DND-41 (cell line): ENCODE results near the gene SMYD5.

Experiments
- CTCF ChIP-seq: IDR thresholded peaks from 2 replicates; pipeline ENCODE4 v1.5.1; 2012; ENCODE audit warnings: borderline replicate concordance, low read length, moderate library complexity, mild to moderate bottlenecking; ENCODE audit not compliant: poor library complexity, severe bottlenecking; ENCODE audit errors: extremely low read depth
- EZH2 ChIP-seq: IDR thresholded peaks from 3 replicates; pipeline ENCODE4 v1.6.1; 2012; ENCODE audit warnings: borderline replicate concordance, low read depth, mild to moderate bottlenecking, moderate library complexity, low read length, inconsistent platforms; ENCODE audit not compliant: severe bottlenecking

DNA sequence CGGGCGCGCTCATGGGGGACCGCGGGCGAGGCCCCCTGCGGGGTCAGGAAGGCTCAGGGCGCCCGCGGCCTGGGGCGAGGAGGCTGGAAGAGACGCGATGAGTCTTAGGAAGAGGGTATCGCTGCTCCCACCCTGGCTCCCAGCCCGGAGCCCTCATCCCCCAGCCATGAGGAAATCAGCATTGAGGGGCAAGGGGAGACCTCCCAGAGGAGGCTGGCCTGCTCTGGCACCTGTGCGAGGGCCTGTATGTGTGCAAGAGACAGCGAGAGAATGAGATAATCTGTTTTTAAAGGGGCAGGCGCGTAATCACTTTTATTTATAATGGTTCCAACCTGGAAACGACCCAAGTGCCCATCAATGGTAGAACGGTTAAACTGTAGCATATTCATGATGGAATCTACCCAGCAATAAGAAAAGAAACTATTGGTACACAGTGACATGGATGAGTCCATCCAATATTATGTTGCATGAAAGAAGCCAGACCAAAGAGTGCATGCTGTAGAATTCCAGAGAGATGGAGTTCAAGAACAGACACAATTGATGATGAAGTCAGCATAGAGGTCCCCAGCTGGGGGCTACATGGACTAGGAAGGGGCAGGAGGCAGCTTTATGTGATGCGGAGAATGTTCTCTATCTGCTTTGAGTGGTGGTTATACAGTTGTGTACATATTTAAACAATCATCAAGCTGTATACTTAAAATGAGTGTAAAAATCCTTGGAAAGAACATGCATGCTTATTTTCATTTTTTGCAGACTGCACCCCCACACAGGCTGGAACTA lies 55.8 kb downstream of the SMYD5 start:
- no peak for TF ChIP-seq CTCF
- TF ChIP-seq EZH2: no peak
